Spleen (tissue), 11 donors: ENCODE results near the gene PHRF1. TPM values are rescaled to one million over a fixed set of nuclear protein-coding genes. Genes with fewer than 3 reads are reported as not detected.
"Not testable (repeated sequence)": the region's sequence is repeated elsewhere in the genome, so short reads cannot be mapped to it uniquely, and the experiment has no call there.

ENCODE experiments used
- DNase-seq: peaks from one replicate; pipeline ENCODE4 v3.0.0-alpha.2; 2020
- H3K27ac ChIP-seq, 8 donors: fragments of 200-600 bp; sonication (generic) in 7 of 8; 1 replicate in 4 of 8; 2 replicates in 4 of 8; pipeline versions ENCODE4 v1.5.0 to v1.8.0; 2016 to 2021; ENCODE audit warnings: inconsistent platforms in 4 of 8, mild to moderate bottlenecking in 4 of 8, moderate library complexity in 1 of 8
- H3K27me3 ChIP-seq, 7 donors: fragments of 200-600 bp; sonication (generic) in 6 of 7; replicated peaks in 1 of 7; 1 replicate in 4 of 7; 2 replicates in 3 of 7; pipeline versions ENCODE4 v1.5.0 to v1.8.0; 2016 to 2021; ENCODE audit warnings: inconsistent platforms in 3 of 7, mild to moderate bottlenecking in 1 of 7
- H3K36me3 ChIP-seq, 6 donors: fragments of 200-600 bp; sonication (generic) in 5 of 6; 1 replicate in 4 of 6; 2 replicates in 2 of 6; pipeline versions ENCODE4 v1.5.0 to v1.8.0; 2016 to 2021; ENCODE audit warnings: inconsistent platforms in 2 of 6
- H3K4me1 ChIP-seq, 6 donors: fragments of 200-600 bp; sonication (generic) in 5 of 6; 1 replicate in 3 of 6; 2 replicates in 3 of 6; pipeline versions ENCODE4 v1.5.0 to v1.8.0; 2016 to 2021; ENCODE audit warnings: inconsistent platforms in 3 of 6
- H3K4me3 ChIP-seq, 8 donors: fragments of 200-600 bp; sonication (generic) in 7 of 8; 1 replicate in 4 of 8; 2 replicates in 4 of 8; pipeline versions ENCODE4 v1.5.0 to v1.8.0; 2016 to 2021; ENCODE audit warnings: inconsistent platforms in 4 of 8, mild to moderate bottlenecking in 4 of 8, moderate library complexity in 2 of 8
- H3K9me3 ChIP-seq, 8 donors: fragments of 200-600 bp; sonication (generic) in 7 of 8; 1 replicate in 4 of 8; 2 replicates in 4 of 8; pipeline versions ENCODE4 v1.5.0 to v1.8.0; 2016 to 2021; ENCODE audit warnings: inconsistent platforms in 4 of 8
- POLR2A ChIP-seq, 3 donors: fragments of 450-650 bp; IDR thresholded peaks; one replicate each; pipeline ENCODE4 v1.5.1; 2017; ENCODE audit warnings: antibody characterized with exemption in 3 of 3, mild to moderate bottlenecking in 1 of 3
- POLR2AphosphoS5 ChIP-seq, 3 donors: sonication (generic); formaldehyde crosslinking; IDR thresholded peaks; one replicate each; pipeline ENCODE4 v1.5.1; 2017; ENCODE audit warnings: antibody characterized with exemption in 3 of 3
- WGBS, 5 donors: extraction: QIAGEN DNeasy Blood & Tissue Kit in 3 of 5; methylation state at CpG; one replicate each; pipeline versions ENCODE4 v1.1.5 to v1.1.7; 2013 to 2018; 5-methylcytosine and 5-hydroxymethylcytosine counted together
- intact Hi-C: fragments of 100-400 bp; cut with DNase I; formaldehyde crosslinking; loops from one replicate; pipeline ENCODE4 v1.15.0; 2023; ENCODE audit warnings: low total_unique reads
- polyA plus RNA-seq, 3 donors: library from polyadenylated mRNA; stranded (reverse); fragments of 200-250 nt; gene quantifications; one replicate each; pipeline ENCODE4 v1.2.1, GENCODE V29; 2013
- total RNA-seq, 7 donors: library from RNA; depleted of rRNA in 3 of 7; stranded (reverse); fragments of >200 nt in 3 of 7; fragmentation: NEBNext Ultra II Directional in 4 of 7; extraction: Animal tissue kit (Norgen Biotek cat#: 25700) in 4 of 7; gene quantifications; one replicate each; pipeline versions ENCODE4 v1.1.0 to v1.2.1, GENCODE V29; 2016 to 2021
- TF ChIP-seq, protein P1 (sequence below), 11 experiments: fragments of 200-600 bp in 7 of 11; fragments of 450-650 bp in 4 of 11; sonication (generic) in 4 of 11; IDR thresholded peaks in 8 of 11; conservative IDR thresholded peaks in 3 of 11; 1 replicate in 7 of 11; 2 replicates in 4 of 11; pipeline versions ENCODE4 v1.4.0 to v1.8.0; 2016 to 2021; ENCODE audit warnings: antibody characterized with exemption in 11 of 11, inconsistent platforms in 4 of 11, mild to moderate bottlenecking in 1 of 11
- donor health status: healthy with polysubstance abuse.
- donor health status: DM: no; HTN: no; CAD: no; lungs with moderate emphysema.
- donor health status: DM: no; HTN: no; CAD: no.
- donor health status: Bipolar disorder and iron deficiency.
- donor health status: healthy.
- donor health status: DM: no; HTN: no; CAD: no.
- donor health status: DM: yes; HTN: yes; CAD: no.

PHRF1 gene
- total and polyA plus RNA-seq, 10 donors, result 7.3 to 41.5 (median 30.6) TPM

DNA sequence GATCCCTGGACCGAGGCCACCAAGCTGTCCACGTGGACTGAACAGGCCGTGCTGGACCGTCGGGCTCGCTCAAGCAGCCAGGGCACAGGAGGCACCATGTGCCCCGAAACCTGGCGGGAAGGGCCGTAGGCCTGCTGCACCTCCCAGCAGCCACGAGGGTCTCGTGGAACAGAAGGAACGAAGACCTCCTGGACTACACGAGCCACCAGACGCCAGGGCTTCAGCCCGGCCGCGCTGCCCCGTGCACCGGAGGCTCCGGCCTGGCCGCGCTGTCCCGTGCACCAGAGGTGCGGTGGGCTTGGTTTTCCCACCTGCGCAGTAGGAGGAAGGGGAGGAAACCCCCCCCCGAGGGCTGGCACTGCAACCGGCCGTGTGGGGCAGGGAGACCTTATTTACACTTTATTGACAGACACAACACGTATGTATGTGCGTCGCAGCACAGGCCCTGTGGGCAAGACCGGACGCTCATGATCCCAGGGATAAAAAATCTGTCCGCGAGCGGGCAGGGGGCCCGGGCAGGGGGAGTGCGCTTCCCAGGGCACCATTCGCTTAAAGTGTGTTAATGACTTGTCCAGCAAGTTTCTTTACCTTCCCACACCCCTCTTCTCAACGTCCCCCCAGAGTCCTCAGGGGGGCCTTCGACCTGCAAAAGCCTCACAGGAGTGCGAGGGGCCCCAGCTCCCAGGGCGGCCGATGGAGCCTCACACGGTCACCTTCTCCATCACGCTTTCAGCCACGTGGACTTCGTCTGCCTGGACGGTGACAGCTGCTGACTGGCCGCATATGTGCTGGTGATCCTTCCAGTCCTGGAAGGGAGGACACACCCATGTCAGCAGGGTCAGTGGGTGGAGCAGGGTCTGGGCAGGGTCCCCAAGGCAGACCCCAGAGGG is 67.8 kb downstream of the PHRF1 start:
- peaks cover 0 to 71% (median 14%) of the 10 kb centered on the region in 6 donors for H3K36me3 ChIP-seq
- DNase-seq, result no peak

DNA sequence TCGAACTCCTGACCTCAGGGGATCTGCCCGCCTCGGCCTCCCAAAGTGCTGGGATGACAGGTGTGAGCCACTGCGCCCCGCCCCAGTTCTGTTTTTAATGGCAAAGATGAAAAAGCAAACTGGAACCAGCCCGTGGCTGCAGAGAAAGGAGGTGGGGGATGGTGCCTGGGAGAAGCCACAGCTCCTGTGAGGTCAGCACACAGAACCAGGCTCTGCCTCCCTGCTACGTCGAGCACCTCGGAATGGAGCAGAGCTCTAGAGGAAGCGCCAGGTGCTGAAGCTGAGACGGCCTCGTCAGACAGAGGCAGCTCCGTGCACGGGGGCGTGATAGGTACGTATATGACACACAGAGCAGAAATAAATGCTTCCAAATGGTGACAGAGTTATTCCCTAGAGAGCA is 69.3 kb downstream of the PHRF1 start:
- peaks cover 0 to 85% (median 15%) of the 10 kb centered on the region in 6 donors for H3K36me3 ChIP-seq
- intact Hi-C loops, result no loop called here
- DNase-seq, result no peak
- TF ChIP-seq POLR2A (IDR thresholded peaks at IDR 0.05) (no peak), POLR2AphosphoS5 (IDR thresholded peaks at IDR 0.05) (peak in 2 of 3 donors; percentile 12 to 19)
- TF ChIP-seq, protein P1, sequence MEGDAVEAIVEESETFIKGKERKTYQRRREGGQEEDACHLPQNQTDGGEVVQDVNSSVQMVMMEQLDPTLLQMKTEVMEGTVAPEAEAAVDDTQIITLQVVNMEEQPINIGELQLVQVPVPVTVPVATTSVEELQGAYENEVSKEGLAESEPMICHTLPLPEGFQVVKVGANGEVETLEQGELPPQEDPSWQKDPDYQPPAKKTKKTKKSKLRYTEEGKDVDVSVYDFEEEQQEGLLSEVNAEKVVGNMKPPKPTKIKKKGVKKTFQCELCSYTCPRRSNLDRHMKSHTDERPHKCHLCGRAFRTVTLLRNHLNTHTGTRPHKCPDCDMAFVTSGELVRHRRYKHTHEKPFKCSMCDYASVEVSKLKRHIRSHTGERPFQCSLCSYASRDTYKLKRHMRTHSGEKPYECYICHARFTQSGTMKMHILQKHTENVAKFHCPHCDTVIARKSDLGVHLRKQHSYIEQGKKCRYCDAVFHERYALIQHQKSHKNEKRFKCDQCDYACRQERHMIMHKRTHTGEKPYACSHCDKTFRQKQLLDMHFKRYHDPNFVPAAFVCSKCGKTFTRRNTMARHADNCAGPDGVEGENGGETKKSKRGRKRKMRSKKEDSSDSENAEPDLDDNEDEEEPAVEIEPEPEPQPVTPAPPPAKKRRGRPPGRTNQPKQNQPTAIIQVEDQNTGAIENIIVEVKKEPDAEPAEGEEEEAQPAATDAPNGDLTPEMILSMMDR (IDR thresholded peaks at IDR 0.05 in 8 of 11, conservative IDR thresholded peaks at IDR 0.05 in 3 of 11), result no peak
- no peak overlapping the region for H3K27ac ChIP-seq
- no peaks in the 10 kb centered on the region for H3K9me3 ChIP-seq
- peaks cover 0 to 4% (median 0%) of the 10 kb centered on the region in 7 donors for H3K27me3 ChIP-seq
- 76 to 90% (median 79%) methylated on average over 16 of the region's 16 CpGs for WGBS, 5 donors
- H3K4me3 ChIP-seq, result no peak overlapping the region
- H3K4me1 ChIP-seq, result peaks cover 0 to 18% (median 6%) of the 10 kb centered on the region in 6 donors

More for the DNA sequence above, 67.8 kb downstream of the PHRF1 start:
- H3K27me3 ChIP-seq, result peaks cover 0 to 18% (median 12%) of the 10 kb centered on the region in 7 donors
- no peaks in the 10 kb centered on the region for H3K9me3 ChIP-seq
- peaks cover 0 to 32% (median 18%) of the 10 kb centered on the region in 6 donors for H3K4me1 ChIP-seq
- H3K27ac ChIP-seq, result no peak overlapping the region
- intact Hi-C loops, result no loop called here
- WGBS, 5 donors, result 89 to 95% (median 94%) methylated on average over 34 to 50 of the region's 50 CpGs
- no peak for TF ChIP-seq POLR2A (IDR thresholded peaks at IDR 0.05)
- TF ChIP-seq, protein P1 (IDR thresholded peaks at IDR 0.05 in 8 of 11, conservative IDR thresholded peaks at IDR 0.05 in 3 of 11), result no peak
- TF ChIP-seq POLR2AphosphoS5 (IDR thresholded peaks at IDR 0.05), result peak in 1 of 3 donors; percentile 30
- H3K4me3 ChIP-seq, result no peak overlapping the region

DNA sequence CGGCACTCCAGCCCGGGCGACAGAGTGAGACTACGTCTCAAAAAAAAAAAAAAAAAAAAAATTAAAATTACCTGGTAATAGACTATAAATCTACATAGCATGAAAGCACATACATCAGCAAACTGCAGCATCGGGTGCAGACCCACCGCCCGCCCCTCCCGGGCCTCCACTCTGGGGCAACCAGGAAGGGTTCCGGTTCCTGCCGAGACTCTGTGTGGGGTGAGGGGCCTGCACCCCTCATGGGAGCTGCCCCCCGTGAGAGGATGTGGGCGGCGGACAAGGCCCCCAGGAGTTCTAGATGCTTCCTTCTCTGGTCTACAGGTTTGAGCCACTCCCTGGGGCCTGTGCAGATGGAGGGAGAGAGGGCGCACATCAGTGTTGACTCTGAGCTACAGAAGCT is 69.9 kb downstream of the PHRF1 start:
- Histone ChIP-seq H3K9me3 (no peaks in the 10 kb centered on the region), H3K4me1 (peaks cover 0 to 11% (median under 1%) of the 10 kb centered on the region in 6 donors), H3K36me3 (peaks cover 4 to 91% (median 22%) of the 10 kb centered on the region in 6 donors), H3K27ac (no peak overlapping the region), H3K27me3 (no peaks in the 10 kb centered on the region), H3K4me3 (no peak overlapping the region)
- 57 to 78% (median 75%) methylated on average over 14 of the region's 14 CpGs for WGBS, 5 donors
- DNase-seq, result no peak
- intact Hi-C loops, result no loop called here
- TF ChIP-seq, protein P1 (IDR thresholded peaks at IDR 0.05 in 8 of 11, conservative IDR thresholded peaks at IDR 0.05 in 3 of 11), result no peak
- TF ChIP-seq POLR2A (IDR thresholded peaks at IDR 0.05), result no peak
- TF ChIP-seq POLR2AphosphoS5 (IDR thresholded peaks at IDR 0.05), result peak in 2 of 3 donors; percentile 10 to 40

DNA sequence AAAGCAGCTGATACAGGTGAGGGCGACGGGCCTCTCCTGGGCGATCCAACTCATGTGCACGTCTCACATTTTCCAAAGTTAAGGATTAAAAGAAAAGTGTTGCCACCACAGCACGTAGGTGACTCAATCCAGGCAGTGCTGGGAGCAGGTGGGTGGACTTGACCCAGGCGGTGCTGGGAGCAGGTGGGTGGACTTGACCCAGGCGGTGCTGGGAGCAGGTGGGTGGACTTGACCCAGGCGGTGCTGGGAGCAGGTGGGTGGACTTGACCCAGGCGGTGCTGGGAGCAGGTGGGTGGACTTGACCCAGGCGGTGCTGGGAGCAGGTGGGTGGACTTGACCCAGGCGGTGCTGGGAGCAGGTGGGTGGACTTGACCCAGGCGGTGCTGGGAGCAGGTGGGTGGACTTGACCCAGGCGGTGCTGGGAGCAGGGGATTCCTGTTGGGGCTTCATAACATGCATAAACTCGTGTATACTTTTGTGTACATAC is 71.4 kb downstream of the PHRF1 start:
- H3K4me3 ChIP-seq, intact Hi-C loops, H3K9me3 ChIP-seq, DNase-seq, H3K4me1 ChIP-seq, H3K27ac ChIP-seq, H3K27me3 ChIP-seq: not testable (repeated sequence)
- peaks cover 4 to 93% (median 29%) of the 10 kb centered on the region in 6 donors for H3K36me3 ChIP-seq
- 88 to 94% (median 91%) methylated on average over 9 to 11 of the region's 14 CpGs for WGBS, 5 donors
